HepG2 (cell line): Measurements from ENCODE around the gene ZNF184. TPM values are rescaled to one million over a fixed set of nuclear protein-coding genes. Genes with fewer than 3 reads are reported as not detected.

Experiments used
- DMAP1 ChIP-seq: IDR thresholded peaks from 2 replicates; pipeline ENCODE4 v1.6.1; 2016
- FOXC1 ChIP-seq: sonication (generic); formaldehyde crosslinking; IDR thresholded peaks from 2 replicates; pipeline ENCODE4 v1.8.0; 2022; ENCODE audit warnings: mild to moderate bottlenecking, missing genetic modification reagents, borderline replicate concordance
- GTF2F1 ChIP-seq: fragments of 150-350 bp; IDR thresholded peaks from 2 replicates; pipeline ENCODE4 v1.6.1; 2014; ENCODE audit warnings: low read length
- HDAC6 ChIP-seq: fragments of 200-600 bp; sonication (generic); IDR thresholded peaks from 2 replicates; pipeline ENCODE4 v1.7.0; 2017; ENCODE audit warnings: mild to moderate bottlenecking, antibody characterized with exemption, low read length, low read depth
- MED8 ChIP-seq: sonication (generic); formaldehyde crosslinking; IDR thresholded peaks from 2 replicates; pipeline ENCODE4 v1.8.1; 2023; ENCODE audit warnings: mild to moderate bottlenecking, missing genetic modification reagents; ENCODE audit not compliant: insufficient replicate concordance
- NFE2 ChIP-seq: sonication (generic); formaldehyde crosslinking; IDR thresholded peaks from 2 replicates; pipeline ENCODE4 v1.4.0; 2020; ENCODE audit warnings: missing genetic modification reagents
- NFYC ChIP-seq: IDR thresholded peaks from 2 replicates; pipeline ENCODE4 v1.6.1; 2016; ENCODE audit warnings: missing genetic modification reagents, missing compliant biosample characterization
- PCBP1 ChIP-seq: fragments of 200-400 bp; formaldehyde crosslinking; IDR thresholded peaks from 2 replicates; pipeline ENCODE4 v1.6.1; 2017; ENCODE audit warnings: mild to moderate bottlenecking, low read depth, low read length, borderline replicate concordance
- RAD21 ChIP-seq: fragments of 450-650 bp; formaldehyde crosslinking; IDR thresholded peaks from 2 replicates; pipeline ENCODE4 v1.5.0; 2020; ENCODE audit warnings: mild to moderate bottlenecking
- ZBTB42 ChIP-seq: sonication (generic); formaldehyde crosslinking; IDR thresholded peaks from 2 replicates; pipeline ENCODE4 v1.5.0; 2020; ENCODE audit warnings: mild to moderate bottlenecking, missing genetic modification reagents
- ZNF205 ChIP-seq: IDR thresholded peaks from 2 replicates; pipeline ENCODE4 v1.6.1; 2018; ENCODE audit warnings: missing biosample characterization, missing genetic modification reagents
- polyA plus RNA-seq, 8 experiments: library from polyadenylated mRNA; depleted of rRNA in 3 of 8; stranded (reverse) in 7 of 8; unstranded in 1 of 8; fragments of >200 nt; fragmentation: Illumina TruSeq in 4 of 8; extraction: Trizol in 4 of 8; gene quantifications; 2 replicates each; pipeline versions ENCODE4 v1.2.1 to v1.2.3, GENCODE V29; 2011 to 2016; ENCODE audit warnings: low read depth in 4 of 8, missing spikeins in 1 of 8, mixed read lengths in 1 of 8; ENCODE audit not compliant: insufficient read depth in 1 of 8
- total RNA-seq, 5 experiments: library from RNA; depleted of rRNA; stranded (reverse); fragments of >200 nt; fragmentation: Illumina TruSeq; extraction: Trizol; gene quantifications; 2 replicates each; pipeline ENCODE4 v1.2.3, GENCODE V29; 2016; ENCODE audit warnings: low read depth in 1 of 5
- TF ChIP-seq, protein P1 (sequence below): sonication (generic); formaldehyde crosslinking; IDR thresholded peaks from 2 replicates; pipeline ENCODE4 v1.4.0; 2020; ENCODE audit warnings: missing genetic modification reagents
- TF ChIP-seq, protein P2 (sequence below): sonication (generic); formaldehyde crosslinking; IDR thresholded peaks from 2 replicates; pipeline ENCODE4 v1.5.0; 2020; ENCODE audit warnings: mild to moderate bottlenecking, missing genetic modification reagents, borderline replicate concordance
- TF ChIP-seq, protein P3 (sequence below): sonication (generic); formaldehyde crosslinking; IDR thresholded peaks from 2 replicates; pipeline ENCODE4 v1.9.0; 2022; ENCODE audit warnings: missing genetic modification reagents, mild to moderate bottlenecking, borderline replicate concordance
- TF ChIP-seq, protein P4 (sequence below): sonication (generic); formaldehyde crosslinking; IDR thresholded peaks from 2 replicates; pipeline ENCODE4 v1.5.0; 2020; ENCODE audit warnings: mild to moderate bottlenecking, missing genetic modification reagents
- TF ChIP-seq, protein P5 (sequence below): sonication (generic); formaldehyde crosslinking; IDR thresholded peaks from 2 replicates; pipeline ENCODE4 v1.4.0; 2020; ENCODE audit warnings: missing genetic modification reagents, borderline replicate concordance

ZNF184 gene
- total and polyA plus RNA-seq, 2 of the 13 experiments (the other 11 are each of a cell fraction or from before 2014, with no cell fraction given) = 2.1 to 10.1 TPM

DNA sequence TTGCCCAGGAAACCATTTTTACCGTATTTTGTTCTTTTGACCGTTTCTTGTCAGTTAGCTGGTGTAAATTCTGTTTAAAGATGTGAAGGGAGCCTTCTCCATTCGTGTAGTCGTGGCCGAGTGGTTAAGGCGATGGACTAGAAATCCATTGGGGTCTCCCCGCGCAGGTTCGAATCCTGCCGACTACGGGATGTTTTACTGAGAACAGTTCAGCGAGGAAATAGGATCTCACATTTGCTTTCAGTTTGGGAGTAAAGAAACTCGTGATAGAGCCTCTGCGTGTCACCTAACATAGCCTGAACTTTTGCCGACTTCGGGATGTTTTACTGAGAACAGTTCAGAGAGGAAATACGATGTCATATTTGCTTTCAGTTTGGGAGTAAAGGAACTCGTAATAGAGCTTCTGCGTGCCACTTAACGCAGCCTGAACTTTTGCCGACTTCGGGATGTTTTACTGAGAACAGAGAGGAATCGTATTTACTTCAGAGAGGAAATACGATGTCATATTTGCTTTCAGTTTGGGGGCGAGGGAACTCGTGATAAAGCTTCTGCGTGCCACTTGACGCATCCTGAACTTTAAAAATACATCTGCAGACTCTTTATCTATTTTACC is 5.9 kb upstream of the ZNF184 start (continued):
- TF ChIP-seq, protein P1, sequence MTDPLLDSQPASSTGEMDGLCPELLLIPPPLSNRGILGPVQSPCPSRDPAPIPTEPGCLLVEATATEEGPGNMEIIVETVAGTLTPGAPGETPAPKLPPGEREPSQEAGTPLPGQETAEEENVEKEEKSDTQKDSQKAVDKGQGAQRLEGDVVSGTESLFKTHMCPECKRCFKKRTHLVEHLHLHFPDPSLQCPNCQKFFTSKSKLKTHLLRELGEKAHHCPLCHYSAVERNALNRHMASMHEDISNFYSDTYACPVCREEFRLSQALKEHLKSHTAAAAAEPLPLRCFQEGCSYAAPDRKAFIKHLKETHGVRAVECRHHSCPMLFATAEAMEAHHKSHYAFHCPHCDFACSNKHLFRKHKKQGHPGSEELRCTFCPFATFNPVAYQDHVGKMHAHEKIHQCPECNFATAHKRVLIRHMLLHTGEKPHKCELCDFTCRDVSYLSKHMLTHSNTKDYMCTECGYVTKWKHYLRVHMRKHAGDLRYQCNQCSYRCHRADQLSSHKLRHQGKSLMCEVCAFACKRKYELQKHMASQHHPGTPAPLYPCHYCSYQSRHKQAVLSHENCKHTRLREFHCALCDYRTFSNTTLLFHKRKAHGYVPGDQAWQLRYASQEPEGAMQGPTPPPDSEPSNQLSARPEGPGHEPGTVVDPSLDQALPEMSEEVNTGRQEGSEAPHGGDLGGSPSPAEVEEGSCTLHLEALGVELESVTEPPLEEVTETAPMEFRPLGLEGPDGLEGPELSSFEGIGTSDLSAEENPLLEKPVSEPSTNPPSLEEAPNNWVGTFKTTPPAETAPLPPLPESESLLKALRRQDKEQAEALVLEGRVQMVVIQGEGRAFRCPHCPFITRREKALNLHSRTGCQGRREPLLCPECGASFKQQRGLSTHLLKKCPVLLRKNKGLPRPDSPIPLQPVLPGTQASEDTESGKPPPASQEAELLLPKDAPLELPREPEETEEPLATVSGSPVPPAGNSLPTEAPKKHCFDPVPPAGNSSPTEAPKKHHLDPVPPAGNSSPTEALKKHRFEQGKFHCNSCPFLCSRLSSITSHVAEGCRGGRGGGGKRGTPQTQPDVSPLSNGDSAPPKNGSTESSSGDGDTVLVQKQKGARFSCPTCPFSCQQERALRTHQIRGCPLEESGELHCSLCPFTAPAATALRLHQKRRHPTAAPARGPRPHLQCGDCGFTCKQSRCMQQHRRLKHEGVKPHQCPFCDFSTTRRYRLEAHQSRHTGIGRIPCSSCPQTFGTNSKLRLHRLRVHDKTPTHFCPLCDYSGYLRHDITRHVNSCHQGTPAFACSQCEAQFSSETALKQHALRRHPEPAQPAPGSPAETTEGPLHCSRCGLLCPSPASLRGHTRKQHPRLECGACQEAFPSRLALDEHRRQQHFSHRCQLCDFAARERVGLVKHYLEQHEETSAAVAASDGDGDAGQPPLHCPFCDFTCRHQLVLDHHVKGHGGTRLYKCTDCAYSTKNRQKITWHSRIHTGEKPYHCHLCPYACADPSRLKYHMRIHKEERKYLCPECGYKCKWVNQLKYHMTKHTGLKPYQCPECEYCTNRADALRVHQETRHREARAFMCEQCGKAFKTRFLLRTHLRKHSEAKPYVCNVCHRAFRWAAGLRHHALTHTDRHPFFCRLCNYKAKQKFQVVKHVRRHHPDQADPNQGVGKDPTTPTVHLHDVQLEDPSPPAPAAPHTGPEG (CRISPR knock-in tag) = peak; percentile 55; the same call in 1 of the 2 replicates
- TF ChIP-seq FOXC1 (CRISPR knock-in tag) (no peak), NFYC (CRISPR knock-in tag) (no peak), HDAC6 (no peak), NFE2 (CRISPR knock-in tag) (no peak), PCBP1 (no peak), ZBTB42 (CRISPR knock-in tag) (no peak), RAD21 (no peak; the same call in 1 of the 2 replicates), GTF2F1 (no peak), ZNF205 (no peak), MED8 (CRISPR knock-in tag) (no peak), DMAP1 (CRISPR knock-in tag) (0 out of 2 replicates have a peak, but pooled peaks have one; percentile 23)
- TF ChIP-seq, protein P2, sequence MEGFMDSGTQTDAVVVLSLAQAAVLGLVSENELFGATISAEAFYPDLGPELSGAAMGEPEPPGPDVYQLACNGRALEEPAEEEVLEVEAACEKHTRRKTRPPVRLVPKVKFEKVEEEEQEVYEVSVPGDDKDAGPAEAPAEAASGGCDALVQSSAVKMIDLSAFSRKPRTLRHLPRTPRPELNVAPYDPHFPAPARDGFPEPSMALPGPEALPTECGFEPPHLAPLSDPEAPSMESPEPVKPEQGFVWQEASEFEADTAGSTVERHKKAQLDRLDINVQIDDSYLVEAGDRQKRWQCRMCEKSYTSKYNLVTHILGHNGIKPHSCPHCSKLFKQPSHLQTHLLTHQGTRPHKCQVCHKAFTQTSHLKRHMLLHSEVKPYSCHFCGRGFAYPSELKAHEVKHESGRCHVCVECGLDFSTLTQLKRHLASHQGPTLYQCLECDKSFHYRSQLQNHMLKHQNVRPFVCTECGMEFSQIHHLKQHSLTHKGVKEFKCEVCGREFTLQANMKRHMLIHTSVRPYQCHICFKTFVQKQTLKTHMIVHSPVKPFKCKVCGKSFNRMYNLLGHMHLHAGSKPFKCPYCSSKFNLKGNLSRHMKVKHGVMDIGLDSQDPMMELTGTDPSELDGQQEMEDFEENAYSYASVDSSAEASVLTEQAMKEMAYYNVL = peak; percentile 44; the same call in 1 of the 2 replicates
- TF ChIP-seq, protein P3, sequence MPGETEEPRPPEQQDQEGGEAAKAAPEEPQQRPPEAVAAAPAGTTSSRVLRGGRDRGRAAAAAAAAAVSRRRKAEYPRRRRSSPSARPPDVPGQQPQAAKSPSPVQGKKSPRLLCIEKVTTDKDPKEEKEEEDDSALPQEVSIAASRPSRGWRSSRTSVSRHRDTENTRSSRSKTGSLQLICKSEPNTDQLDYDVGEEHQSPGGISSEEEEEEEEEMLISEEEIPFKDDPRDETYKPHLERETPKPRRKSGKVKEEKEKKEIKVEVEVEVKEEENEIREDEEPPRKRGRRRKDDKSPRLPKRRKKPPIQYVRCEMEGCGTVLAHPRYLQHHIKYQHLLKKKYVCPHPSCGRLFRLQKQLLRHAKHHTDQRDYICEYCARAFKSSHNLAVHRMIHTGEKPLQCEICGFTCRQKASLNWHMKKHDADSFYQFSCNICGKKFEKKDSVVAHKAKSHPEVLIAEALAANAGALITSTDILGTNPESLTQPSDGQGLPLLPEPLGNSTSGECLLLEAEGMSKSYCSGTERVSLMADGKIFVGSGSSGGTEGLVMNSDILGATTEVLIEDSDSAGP = no peak
- TF ChIP-seq, protein P4, sequence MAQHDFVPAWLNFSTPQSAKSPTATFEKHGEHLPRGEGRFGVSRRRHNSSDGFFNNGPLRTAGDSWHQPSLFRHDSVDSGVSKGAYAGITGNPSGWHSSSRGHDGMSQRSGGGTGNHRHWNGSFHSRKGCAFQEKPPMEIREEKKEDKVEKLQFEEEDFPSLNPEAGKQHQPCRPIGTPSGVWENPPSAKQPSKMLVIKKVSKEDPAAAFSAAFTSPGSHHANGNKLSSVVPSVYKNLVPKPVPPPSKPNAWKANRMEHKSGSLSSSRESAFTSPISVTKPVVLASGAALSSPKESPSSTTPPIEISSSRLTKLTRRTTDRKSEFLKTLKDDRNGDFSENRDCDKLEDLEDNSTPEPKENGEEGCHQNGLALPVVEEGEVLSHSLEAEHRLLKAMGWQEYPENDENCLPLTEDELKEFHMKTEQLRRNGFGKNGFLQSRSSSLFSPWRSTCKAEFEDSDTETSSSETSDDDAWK (CRISPR knock-in tag) = no peak
- TF ChIP-seq, protein P5, sequence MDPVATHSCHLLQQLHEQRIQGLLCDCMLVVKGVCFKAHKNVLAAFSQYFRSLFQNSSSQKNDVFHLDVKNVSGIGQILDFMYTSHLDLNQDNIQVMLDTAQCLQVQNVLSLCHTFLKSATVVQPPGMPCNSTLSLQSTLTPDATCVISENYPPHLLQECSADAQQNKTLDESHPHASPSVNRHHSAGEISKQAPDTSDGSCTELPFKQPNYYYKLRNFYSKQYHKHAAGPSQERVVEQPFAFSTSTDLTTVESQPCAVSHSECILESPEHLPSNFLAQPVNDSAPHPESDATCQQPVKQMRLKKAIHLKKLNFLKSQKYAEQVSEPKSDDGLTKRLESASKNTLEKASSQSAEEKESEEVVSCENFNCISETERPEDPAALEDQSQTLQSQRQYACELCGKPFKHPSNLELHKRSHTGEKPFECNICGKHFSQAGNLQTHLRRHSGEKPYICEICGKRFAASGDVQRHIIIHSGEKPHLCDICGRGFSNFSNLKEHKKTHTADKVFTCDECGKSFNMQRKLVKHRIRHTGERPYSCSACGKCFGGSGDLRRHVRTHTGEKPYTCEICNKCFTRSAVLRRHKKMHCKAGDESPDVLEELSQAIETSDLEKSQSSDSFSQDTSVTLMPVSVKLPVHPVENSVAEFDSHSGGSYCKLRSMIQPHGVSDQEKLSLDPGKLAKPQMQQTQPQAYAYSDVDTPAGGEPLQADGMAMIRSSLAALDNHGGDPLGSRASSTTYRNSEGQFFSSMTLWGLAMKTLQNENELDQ (CRISPR knock-in tag) = no peak
